PC-9 (cell line): ENCODE results near the gene CARNS1. TPM values are rescaled to one million over a fixed set of nuclear protein-coding genes. Genes with fewer than 3 reads are reported as not detected.

ENCODE experiments used
- BruUV-seq: library from RNA; stranded (reverse); fragments of 400-500 nt; replicated peaks from 2 replicates; lab custom pipeline; 2021; lab: Mats Ljungman, UMichigan
- CTCF ChIA-PET: fragments of 300-600 bp; sonication (Branson Sonifier 250); formaldehyde crosslinking; loops from one replicate; lab custom pipeline; 2022; ENCODE audit warnings: antibody characterized with exemption; lab: Charles Lee
- POLR2A ChIA-PET: fragments of 300-600 bp; sonication (Branson Sonifier 250); formaldehyde crosslinking; loops from one replicate; lab custom pipeline; 2022; ENCODE audit warnings: antibody characterized with exemption; ENCODE audit not compliant: unreplicated experiment; lab: Charles Lee
- DNase-seq, 2 experiments: peaks; one replicate each; pipeline versions ENCODE4 v3.0.0 to v3.0.0-alpha.2; 2015 to 2022; ENCODE audit warnings: mixed read lengths in 1 of 2
- H2AFZ ChIP-seq: fragments of 200-600 bp; sonication (generic); 2 replicates; pipeline ENCODE4 v1.8.1; 2017; ENCODE audit warnings: antibody characterized with exemption
- H3F3A ChIP-seq: fragments of 200-600 bp; sonication (generic); 2 replicates; pipeline ENCODE4 v1.8.1; 2017; ENCODE audit warnings: antibody characterized with exemption, mild to moderate bottlenecking, low read depth; ENCODE audit not compliant: insufficient read depth
- H3K27ac ChIP-seq: fragments of 200-600 bp; sonication (generic); 2 replicates; pipeline ENCODE4 v1.6.1; 2016; ENCODE audit warnings: mixed run types
- H3K27me3 ChIP-seq: fragments of 200-600 bp; sonication (generic); 2 replicates; pipeline ENCODE4 v1.6.1; 2016; ENCODE audit warnings: low read depth, mixed run types; ENCODE audit not compliant: insufficient read depth
- H3K36me3 ChIP-seq: fragments of 200-600 bp; sonication (generic); 2 replicates; pipeline ENCODE4 v1.6.1; 2016; ENCODE audit warnings: low read depth, mixed run types
- H3K4me1 ChIP-seq: fragments of 200-600 bp; sonication (generic); replicated peaks from 2 replicates; pipeline ENCODE4 v1.6.1; 2016; ENCODE audit warnings: mixed run types; ENCODE audit not compliant: insufficient read depth
- H3K4me2 ChIP-seq: fragments of 200-600 bp; sonication (generic); 2 replicates; pipeline ENCODE4 v1.6.1; 2017; ENCODE audit warnings: mixed run types
- H3K4me3 ChIP-seq: fragments of 200-600 bp; sonication (generic); 2 replicates; pipeline ENCODE4 v1.6.1; 2016; ENCODE audit warnings: mixed run types
- H3K79me2 ChIP-seq: fragments of 200-600 bp; sonication (generic); 2 replicates; pipeline ENCODE4 v1.6.1; 2017; ENCODE audit warnings: low read depth, mixed run types
- H3K9me2 ChIP-seq: fragments of 200-600 bp; sonication (generic); 2 replicates; pipeline ENCODE4 v1.8.1; 2017; ENCODE audit warnings: mild to moderate bottlenecking; ENCODE audit not compliant: insufficient read depth
- H3K9me3 ChIP-seq: fragments of 200-600 bp; sonication (generic); 2 replicates; pipeline ENCODE4 v1.8.1; 2016; ENCODE audit warnings: low read depth; ENCODE audit not compliant: insufficient read depth
- H4K20me1 ChIP-seq: fragments of 200-600 bp; sonication (generic); 2 replicates; pipeline ENCODE4 v1.8.1; 2017; ENCODE audit not compliant: insufficient read depth
- EZH2 ChIP-seq: fragments of 200-600 bp; sonication (generic); IDR thresholded peaks from 2 replicates; pipeline ENCODE4 v1.8.0; 2017; ENCODE audit warnings: antibody characterized with exemption, low read depth
- intact Hi-C: fragments of 100-400 bp; cut with micrococcal nuclease; formaldehyde crosslinking; loops from one replicate; pipeline ENCODE4 v1.10.0; 2022; ENCODE audit not compliant: unreplicated experiment
- total RNA-seq: library from RNA; stranded (reverse); gene quantifications from 2 replicates; pipeline ENCODE4 v1.2.3, GENCODE V29; 2021
- TF ChIP-seq, protein P1 (sequence below): fragments of 200-600 bp; sonication (generic); conservative IDR thresholded peaks from 2 replicates; pipeline ENCODE4 v1.6.1; 2017; ENCODE audit warnings: mixed run types, antibody characterized with exemption, mild to moderate bottlenecking, moderate library complexity

The CARNS1 gene
- total RNA-seq, 1 experiment from 2014 or later: 0.15 TPM

DNA sequence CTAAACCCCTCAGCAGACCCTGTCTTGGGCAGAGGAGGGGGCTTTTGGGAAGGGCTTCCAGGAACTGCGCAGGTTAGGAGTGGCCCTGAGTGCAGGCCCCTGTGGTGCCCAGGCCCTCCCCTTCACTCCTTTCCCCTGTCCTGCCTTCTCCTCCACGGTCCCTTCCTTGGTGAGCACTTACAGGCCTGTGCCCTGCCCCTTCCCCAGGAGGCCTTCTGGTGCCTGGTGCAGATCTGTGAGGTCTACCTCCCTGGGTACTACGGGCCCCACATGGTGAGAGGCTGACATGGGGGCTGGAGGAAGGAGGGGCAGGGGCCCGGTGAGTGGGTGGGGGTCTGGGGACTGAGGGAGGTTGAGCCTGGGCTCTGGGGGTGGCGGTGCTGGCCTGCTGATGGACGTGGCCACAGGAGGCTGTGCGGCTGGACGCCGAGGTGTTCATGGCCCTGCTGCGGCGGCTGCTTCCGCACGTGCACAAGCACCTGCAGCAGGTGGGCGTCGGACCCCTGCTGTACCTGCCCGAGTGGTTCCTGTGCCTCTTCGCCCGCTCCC, 9.0 kb upstream of the CARNS1 start:
- POLR2A ChIA-PET: no interaction called here
- Histone ChIP-seq H3K9me3 (no peaks in the 10 kb centered on the region), H3K36me3 (no peaks in the 10 kb centered on the region), H3F3A (peaks cover 13% of the 10 kb centered on the region; the same call in 1 of the 2 replicates), H3K27me3 (no peaks in the 10 kb centered on the region), H3K4me3 (no peak overlapping the region), H3K4me2 (no peak overlapping the region), H3K79me2 (no peaks in the 10 kb centered on the region), H3K9me2 (no peaks in the 10 kb centered on the region), H2AFZ (no peak overlapping the region), H4K20me1 (no peaks in the 10 kb centered on the region), H3K27ac (no peak overlapping the region), H3K4me1 (peaks cover 6% of the 10 kb centered on the region)
- DNase-seq: no peak
- TF ChIP-seq EZH2: no peak
- TF ChIP-seq, protein P1, sequence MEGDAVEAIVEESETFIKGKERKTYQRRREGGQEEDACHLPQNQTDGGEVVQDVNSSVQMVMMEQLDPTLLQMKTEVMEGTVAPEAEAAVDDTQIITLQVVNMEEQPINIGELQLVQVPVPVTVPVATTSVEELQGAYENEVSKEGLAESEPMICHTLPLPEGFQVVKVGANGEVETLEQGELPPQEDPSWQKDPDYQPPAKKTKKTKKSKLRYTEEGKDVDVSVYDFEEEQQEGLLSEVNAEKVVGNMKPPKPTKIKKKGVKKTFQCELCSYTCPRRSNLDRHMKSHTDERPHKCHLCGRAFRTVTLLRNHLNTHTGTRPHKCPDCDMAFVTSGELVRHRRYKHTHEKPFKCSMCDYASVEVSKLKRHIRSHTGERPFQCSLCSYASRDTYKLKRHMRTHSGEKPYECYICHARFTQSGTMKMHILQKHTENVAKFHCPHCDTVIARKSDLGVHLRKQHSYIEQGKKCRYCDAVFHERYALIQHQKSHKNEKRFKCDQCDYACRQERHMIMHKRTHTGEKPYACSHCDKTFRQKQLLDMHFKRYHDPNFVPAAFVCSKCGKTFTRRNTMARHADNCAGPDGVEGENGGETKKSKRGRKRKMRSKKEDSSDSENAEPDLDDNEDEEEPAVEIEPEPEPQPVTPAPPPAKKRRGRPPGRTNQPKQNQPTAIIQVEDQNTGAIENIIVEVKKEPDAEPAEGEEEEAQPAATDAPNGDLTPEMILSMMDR: no peak
- intact Hi-C loops: no loop called here
- no TSS peak for BruUV-seq
- CTCF ChIA-PET: interaction anchor here (0.7 kb wide), 1 partner anchor 259 kb away, joined by 3 read pairs; no protein-coding TSS in a partner anchor

DNA sequence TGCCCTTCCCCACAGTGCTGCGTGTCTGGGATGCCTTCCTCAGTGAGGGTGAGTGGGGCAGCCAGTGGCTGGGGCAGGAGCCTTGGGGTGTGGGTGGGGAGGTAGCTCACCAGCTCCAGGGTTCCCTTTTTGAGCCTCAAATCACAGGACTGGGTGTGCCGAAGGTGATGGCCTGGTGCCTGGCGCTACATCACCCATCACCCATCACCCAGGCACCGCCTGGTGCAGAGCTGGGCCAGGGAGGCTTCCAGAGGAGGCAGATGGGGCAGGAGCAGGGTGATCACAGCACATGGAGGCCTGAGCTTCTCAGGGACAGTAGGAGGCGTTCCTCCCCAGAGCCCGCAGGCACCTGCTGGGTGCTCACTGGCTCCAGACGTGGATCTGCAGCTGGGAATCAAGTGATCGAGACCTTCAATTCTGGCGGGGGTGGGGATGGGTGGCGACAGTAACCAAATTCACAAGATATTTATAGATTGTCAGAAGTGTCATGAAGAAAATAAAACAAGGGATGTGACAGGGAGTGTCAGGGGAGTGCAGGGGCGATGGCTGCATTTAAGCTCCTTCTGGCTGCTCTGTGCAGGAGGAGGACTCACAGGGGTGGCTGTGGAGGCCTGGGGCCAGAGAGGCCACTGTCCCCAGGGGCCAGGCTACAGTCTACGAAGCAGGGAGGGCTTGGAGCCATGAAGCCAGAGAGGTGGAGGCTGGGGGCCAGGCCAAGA, 8.3 kb upstream of the CARNS1 start:
- ChIA-PET CTCF (interaction anchor here (0.7 kb wide), 1 partner anchor 259 kb away, joined by 3 read pairs; no protein-coding TSS in a partner anchor), POLR2A (no interaction called here)
- H2AFZ ChIP-seq: no peak overlapping the region
- no peak overlapping the region for H3K27ac ChIP-seq
- no peaks in the 10 kb centered on the region for H3K9me3 ChIP-seq
- H4K20me1 ChIP-seq: no peaks in the 10 kb centered on the region
- H3F3A ChIP-seq: peaks cover 13% of the 10 kb centered on the region; the same call in 1 of the 2 replicates
- H3K4me2 ChIP-seq: no peak overlapping the region
- H3K9me2 ChIP-seq: no peaks in the 10 kb centered on the region
- no TSS peak for BruUV-seq
- H3K79me2 ChIP-seq: no peaks in the 10 kb centered on the region
- intact Hi-C loops: no loop called here
- TF ChIP-seq EZH2: no peak
- TF ChIP-seq, protein P1: no peak
- DNase-seq: no peak
- no peaks in the 10 kb centered on the region for H3K36me3 ChIP-seq
- H3K27me3 ChIP-seq: no peaks in the 10 kb centered on the region
- peaks cover 3% of the 10 kb centered on the region for H3K4me1 ChIP-seq
- no peak overlapping the region for H3K4me3 ChIP-seq

- no TSS peak for BruUV-seq
- no peak overlapping the region for H3K27ac ChIP-seq
- H4K20me1 ChIP-seq: no peaks in the 10 kb centered on the region
- H3K4me1 ChIP-seq: no peaks in the 10 kb centered on the region
- H3F3A ChIP-seq: peaks cover 15% of the 10 kb centered on the region; the same call in 1 of the 2 replicates
- POLR2A ChIA-PET: no interaction called here
- intact Hi-C loops: no loop called here
- no peak for TF ChIP-seq EZH2
- TF ChIP-seq, protein P1: no peak
- no peaks in the 10 kb centered on the region for H3K27me3 ChIP-seq
- H3K4me2 ChIP-seq: no peak overlapping the region
- H3K4me3 ChIP-seq: no peak overlapping the region
- CTCF ChIA-PET: no interaction called here
- H3K36me3 ChIP-seq: no peaks in the 10 kb centered on the region
- H3K9me2 ChIP-seq: no peaks in the 10 kb centered on the region
- no peak for DNase-seq
- no peak overlapping the region for H2AFZ ChIP-seq
- H3K9me3 ChIP-seq: no peaks in the 10 kb centered on the region
- H3K79me2 ChIP-seq: no peaks in the 10 kb centered on the region
Observed at GRCh38 chr11:67407688-67408163, 7.8 kb upstream of the CARNS1 start.
